GM21825 (cell line): ENCODE measurements around the gene MRPL20.
"Not testable (repeated sequence)": the region's sequence is repeated elsewhere in the genome, so short reads cannot be mapped to it uniquely, and the experiment has no call there.

Experiments
- ATAC-seq: cut with Tn5 transposase; IDR thresholded peaks from one replicate; pipeline ENCODE4 v1.9.1; 2021; ENCODE audit warnings: mild to moderate bottlenecking, moderate library complexity; ENCODE audit not compliant: unreplicated experiment

Gene MRPL20

DNA sequence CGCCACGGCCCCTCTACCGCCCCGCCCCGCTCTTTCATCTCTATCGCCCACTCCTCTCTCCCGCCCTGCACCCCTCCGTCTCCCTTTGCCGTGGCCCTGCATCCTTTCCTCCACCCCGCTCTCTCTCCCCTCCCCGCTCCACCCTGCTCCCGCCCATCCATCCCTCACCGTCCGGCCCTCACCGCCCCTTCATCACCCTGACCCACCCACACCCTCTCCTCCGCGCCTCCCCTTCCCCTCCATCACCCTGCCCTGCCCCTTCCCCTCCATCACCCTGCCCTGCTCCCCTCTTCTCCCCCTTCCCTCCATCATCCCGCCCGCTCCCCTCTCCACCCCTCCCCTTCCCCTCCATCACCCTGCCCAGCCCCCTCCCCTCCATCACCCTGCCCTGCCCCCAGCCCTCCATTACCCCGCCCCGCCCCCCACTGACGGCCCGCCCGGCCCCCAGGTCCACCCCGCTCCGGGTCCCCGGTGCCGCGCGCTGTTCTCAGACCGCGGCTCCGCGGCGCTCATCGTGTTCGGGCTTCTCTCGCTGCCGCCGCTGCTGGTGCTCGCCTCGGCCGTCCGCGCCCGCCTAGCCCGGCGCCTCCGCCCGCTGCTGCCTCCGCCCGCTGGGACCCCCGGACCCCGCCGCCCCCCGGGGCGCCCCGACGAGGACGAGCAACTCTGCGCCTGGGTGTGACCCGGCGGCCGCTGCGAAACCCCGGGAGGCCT lies 20.2 kb upstream of the MRPL20 start:
- ATAC-seq, result no peak

- ATAC-seq, result no peak
Observed at GRCh38 chr1:1426496-1427105, 19.5 kb upstream of the MRPL20 start.

- ATAC-seq, result no peak
Observed at GRCh38 chr1:1425753-1426495, 18.8 kb upstream of the MRPL20 start.

GRCh38 chr1:1425426-1425752 lies 18.3 kb upstream of the MRPL20 start:
- no peak for ATAC-seq

DNA sequence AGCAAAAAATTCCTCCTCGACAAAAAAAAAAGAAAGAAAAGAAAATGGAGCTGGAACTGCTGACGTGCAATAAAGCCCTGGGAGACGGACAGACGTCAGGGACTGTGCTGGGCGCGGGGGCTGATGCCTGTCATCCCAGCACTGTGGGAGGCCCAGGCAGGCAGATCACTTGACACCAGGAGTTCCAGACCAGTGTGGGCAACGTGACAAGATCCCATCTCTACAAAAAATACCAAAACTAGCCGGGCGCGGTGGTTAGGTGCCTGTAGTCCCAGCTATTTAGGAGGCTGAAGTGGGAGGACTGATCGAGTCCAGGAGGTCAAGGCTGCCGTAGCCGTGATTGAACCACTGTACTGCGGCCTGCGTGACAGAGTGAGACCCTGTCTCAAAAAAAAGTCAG lies 17.6 kb upstream of the MRPL20 start:
- no peak for ATAC-seq

GRCh38 chr1:1423245-1423597 lies 16.1 kb upstream of the MRPL20 start:
- ATAC-seq, result no peak

- ATAC-seq, result no peak
Observed at GRCh38 chr1:1422465-1423244, 15.6 kb upstream of the MRPL20 start.

- ATAC-seq, result no peak
Observed at GRCh38 chr1:1421907-1422464, 14.9 kb upstream of the MRPL20 start.

GRCh38 chr1:1421147-1421906 lies 14.2 kb upstream of the MRPL20 start, which contains the start of gene ANKRD65:
ANKRD65 (minus strand) TSS chr1:1421276; CDS start chr1:1421005, 271 bp downstream.
- no peak for ATAC-seq

DNA sequence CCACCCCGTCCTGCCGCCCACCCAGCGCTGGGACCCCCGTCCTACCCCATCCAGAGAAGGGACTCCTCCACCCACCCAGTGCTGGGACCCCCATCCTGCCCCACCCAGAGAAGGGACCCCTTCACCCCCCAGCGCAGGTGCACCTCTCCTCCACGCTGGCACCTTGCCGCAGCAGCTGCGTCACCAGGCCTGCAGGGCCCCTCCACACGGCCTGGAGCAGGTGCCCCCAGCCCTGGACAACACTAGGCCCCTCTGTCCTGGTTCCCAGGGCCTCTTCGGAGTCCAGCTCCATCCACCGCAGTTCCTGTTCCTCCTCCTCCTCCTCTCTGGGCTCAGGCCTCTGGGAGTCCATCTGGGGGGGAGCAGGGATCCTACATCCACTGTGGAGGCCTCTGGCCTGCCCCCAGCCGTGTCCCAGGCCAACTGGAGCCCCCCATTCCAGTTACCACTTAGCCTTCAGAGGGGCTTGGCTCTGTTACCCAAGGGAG lies 13.6 kb upstream of the MRPL20 start:
- no peak for ATAC-seq

DNA sequence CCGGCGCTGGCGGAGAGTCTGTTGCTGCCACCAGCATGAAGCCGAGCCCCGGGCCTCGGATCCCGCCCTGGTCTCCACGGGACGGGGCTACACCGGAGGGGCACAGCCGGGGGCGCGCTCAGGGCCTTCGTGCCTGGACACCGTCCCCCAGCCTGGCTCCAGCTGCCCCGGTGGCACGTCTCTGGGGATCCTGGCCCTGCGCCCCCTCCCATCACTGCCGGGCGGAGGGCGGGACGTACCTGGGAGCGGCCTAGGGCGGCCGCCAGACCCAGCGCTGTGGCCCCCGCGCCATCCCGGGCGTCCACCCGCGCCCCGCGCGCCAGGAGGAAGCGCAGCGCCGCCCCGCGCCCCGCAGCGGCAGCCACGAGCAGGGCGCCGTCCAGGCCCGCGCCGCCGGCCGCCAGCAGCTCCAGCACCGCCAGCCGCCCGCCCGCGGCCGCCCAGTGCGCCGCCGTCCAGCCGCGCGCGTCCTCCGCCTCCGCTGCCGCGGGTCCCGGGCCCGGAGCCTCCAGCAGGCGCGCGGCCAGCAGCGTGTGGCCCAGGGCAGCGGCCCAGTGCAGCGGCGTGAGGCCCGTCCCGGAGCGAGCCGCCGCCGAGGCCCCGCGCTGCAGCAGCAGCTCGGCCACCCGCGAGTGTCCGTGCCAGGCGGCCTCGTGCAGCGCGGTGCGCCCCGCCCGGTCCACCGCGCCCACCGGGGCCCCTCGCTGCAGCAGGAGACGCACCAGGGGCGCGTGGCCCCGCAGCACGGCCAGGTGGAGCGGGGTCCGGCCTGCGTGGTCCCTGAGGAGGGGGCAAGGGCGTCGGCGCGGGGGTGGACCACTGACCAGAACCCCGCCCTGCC lies 12.9 kb upstream of the MRPL20 start:
- ATAC-seq, result no peak

DNA sequence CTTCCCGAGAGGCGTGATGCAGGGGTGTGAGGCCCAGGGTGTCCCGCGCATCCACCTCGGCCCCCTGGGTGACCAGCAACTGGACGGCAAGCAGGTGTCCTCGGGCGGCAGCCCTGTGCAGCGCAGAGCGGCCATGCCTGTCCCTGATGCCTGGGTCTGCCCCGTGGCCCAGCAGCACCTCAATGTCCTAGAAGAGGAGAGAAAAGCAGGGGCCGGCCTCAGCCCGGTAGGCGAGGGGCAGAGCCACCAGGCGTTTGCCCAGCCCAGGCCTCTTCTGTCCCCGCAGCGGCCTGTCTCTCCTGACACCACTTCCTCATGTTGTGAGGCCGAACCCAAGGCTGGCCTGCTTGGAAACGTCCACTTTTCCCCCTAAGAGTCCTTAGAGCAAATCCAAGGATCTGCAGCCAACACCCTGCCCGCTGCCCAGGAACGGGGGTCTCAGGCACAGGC lies 12.3 kb upstream of the MRPL20 start:
- no peak for ATAC-seq

- ATAC-seq, result no peak
Observed at GRCh38 chr1:1418464-1419362, 11.6 kb upstream of the MRPL20 start.

DNA sequence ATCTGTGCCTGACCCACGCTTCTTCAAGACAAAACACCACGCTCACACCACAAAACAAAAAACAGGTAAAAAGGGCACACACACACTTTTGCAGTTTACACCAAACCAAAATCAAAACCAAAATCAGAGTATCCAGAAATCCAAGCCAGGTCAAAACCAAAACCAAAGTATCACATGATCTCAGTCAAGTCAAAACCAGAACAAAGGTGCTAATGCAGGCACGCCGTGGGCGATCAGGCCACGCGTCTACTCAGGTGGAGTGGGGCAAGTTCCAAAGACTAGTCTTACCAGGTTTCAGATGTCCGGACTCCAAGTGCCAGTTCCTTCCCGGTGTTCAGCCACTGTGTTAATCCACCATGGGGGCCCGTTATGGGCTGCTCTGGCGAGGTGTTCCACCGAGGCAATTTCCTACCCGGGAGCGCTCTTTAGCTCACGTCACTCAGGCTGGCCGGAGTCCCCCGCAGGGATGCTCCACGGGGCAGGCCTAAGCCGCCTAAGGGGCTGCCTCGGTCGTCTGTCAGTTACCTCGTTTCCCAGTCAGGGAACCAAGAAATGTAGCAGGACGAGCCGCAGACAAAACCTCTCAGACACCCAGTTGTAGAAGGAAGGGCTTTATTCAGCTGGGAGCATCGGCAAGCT lies 10.9 kb upstream of the MRPL20 start:
- not testable (repeated sequence) for ATAC-seq

DNA sequence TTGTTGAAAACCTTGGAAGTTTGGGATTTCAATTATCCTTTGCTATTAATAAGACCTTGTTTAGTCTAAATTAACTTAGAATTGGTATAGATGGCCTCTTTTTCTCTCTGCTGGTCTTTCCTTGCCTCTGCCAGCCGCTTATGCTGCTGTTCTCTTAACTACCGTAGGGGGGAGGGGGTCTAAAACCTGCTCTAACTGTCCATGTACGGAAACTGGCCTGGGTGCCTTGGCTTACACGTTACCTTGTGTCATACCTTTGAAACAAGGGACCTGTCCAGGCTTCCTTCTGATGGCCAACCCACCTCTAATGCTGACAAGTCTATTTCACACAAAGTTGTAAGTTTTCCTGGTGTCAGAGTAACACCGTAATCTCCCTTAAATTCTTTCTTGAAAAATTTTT lies 10.3 kb upstream of the MRPL20 start:
- ATAC-seq, result not testable (repeated sequence)

DNA sequence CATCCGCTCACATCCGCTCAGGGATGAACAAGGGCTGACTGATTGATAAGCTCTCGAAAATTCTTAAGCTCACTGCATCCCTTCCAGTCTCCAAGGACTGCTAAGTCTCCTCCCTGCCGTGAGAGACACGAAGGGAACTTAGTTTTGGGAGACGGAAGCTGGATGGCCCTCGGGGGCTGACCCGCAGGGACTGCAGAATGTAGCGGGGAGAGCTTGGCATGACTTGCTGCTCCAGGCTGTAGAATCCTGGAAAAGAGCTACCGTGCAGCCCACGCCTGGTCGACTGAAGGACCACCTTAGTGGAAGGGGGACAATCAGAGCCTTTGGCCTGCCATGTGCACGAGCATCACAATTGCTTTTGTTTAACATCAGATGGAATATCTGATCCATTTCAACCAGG lies 8.7 kb upstream of the MRPL20 start:
- ATAC-seq, result no peak

GRCh38 chr1:1412311-1412902 lies 5.3 kb upstream of the MRPL20 start:
- ATAC-seq, result not testable (repeated sequence)
